Measurements from ENCODE around the gene AKT1S1.
A peak's percentile ranks its signal among the peaks of the same experiment; 100 is the strongest.

AKT1S1 gene

DNA sequence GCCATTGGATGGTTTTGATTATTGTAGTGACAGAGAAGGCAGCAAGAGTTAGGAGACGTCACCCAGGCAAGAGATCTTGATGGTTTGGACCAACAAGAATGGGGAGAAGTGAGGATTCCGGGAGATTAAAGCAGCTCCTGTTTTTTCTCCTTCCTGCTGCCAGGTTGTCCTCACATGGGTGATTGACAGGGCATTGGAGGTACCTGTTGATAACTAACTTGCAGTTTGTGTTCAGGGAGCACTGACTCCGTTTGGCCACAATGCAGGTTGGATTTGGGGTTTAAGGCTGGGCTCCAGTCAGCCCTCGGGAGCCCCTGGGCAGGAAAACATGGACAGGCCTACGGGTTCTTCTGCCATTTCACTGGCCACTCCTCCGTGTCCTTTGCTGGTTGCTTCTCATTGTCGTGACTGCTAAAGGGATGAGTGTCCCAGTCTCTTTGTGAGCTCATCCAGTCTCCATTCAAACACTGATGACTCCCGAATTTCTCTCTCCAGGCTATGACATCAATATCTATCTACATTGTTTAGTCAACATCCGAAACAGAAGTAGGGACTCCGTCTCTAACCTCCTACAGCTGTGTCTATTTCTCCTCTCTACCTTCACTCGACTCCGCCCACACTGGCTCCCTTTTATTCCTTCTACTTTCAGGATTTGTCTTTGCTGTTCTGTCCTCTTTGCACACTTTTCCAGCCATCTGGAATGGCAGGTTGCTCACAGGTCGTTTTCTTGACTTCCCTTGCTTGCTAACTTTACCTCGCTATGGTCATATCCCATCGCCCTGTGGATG is 27.5 kb downstream of the AKT1S1 start:
- TF ChIP-seq, protein P1, sequence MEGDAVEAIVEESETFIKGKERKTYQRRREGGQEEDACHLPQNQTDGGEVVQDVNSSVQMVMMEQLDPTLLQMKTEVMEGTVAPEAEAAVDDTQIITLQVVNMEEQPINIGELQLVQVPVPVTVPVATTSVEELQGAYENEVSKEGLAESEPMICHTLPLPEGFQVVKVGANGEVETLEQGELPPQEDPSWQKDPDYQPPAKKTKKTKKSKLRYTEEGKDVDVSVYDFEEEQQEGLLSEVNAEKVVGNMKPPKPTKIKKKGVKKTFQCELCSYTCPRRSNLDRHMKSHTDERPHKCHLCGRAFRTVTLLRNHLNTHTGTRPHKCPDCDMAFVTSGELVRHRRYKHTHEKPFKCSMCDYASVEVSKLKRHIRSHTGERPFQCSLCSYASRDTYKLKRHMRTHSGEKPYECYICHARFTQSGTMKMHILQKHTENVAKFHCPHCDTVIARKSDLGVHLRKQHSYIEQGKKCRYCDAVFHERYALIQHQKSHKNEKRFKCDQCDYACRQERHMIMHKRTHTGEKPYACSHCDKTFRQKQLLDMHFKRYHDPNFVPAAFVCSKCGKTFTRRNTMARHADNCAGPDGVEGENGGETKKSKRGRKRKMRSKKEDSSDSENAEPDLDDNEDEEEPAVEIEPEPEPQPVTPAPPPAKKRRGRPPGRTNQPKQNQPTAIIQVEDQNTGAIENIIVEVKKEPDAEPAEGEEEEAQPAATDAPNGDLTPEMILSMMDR (IDR thresholded peaks at IDR 0.05): no peak
- no peaks in the 10 kb centered on the region for H3K9me3 ChIP-seq (ENCODE audit: control insufficient read depth, low read length)
- H3K9ac ChIP-seq: no peak overlapping the region

DNA sequence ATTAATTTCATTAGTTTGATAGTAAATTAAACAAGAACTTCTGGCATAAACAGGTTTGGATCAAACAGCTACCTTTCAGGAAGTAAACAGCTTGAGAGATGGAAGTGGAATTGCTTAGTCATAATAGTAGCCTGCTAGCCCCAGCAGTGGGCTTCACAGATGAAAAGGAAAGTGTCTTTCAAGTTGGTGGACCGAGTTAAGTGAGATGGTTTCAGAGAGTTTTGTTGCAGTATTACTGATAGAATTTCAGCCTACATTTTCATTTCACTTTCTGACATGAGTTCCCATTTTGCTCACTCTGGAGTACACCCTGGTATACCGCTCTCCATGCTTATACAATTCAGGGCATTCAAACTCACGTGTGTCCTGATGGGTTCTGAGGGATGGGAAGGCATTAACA is 28.2 kb downstream of the AKT1S1 start:
- Histone ChIP-seq H3K4me2 (ENCODE audit: low read length) (no peak overlapping the region), H2AFZ (no peak overlapping the region), H3K27ac (no peak overlapping the region), H3K79me2 (peaks cover 10% of the 10 kb centered on the region), H3K4me3 (ENCODE audit: low read depth, low read length) (no peak overlapping the region), H3K9ac (no peak overlapping the region), H3K36me3 (ENCODE audit: control insufficient read depth, insufficient read depth, low read length) (no peaks in the 10 kb centered on the region), H3K27me3 (ENCODE audit: control insufficient read depth, insufficient read depth, low read length) (no peaks in the 10 kb centered on the region), H3K9me3 (ENCODE audit: control insufficient read depth, low read length) (no peaks in the 10 kb centered on the region), H3K4me1 (peaks cover 4% of the 10 kb centered on the region)
- TF ChIP-seq, protein P1 (IDR thresholded peaks at IDR 0.05): no peak

More for the DNA sequence above, 27.5 kb downstream of the AKT1S1 start:
- no peaks in the 10 kb centered on the region for H3K36me3 ChIP-seq (ENCODE audit: control insufficient read depth, insufficient read depth, low read length)
- H3K79me2 ChIP-seq: peaks cover 10% of the 10 kb centered on the region
- peaks cover 4% of the 10 kb centered on the region for H3K4me1 ChIP-seq
- H3K4me3 ChIP-seq (ENCODE audit: low read depth, low read length): peak overlapping the region; percentile 99
- H3K27me3 ChIP-seq (ENCODE audit: control insufficient read depth, insufficient read depth, low read length): no peaks in the 10 kb centered on the region
- peak overlapping the region; percentile 96 for H3K27ac ChIP-seq
- H3K4me2 ChIP-seq (ENCODE audit: low read length): peak overlapping the region; percentile 82
- H2AFZ ChIP-seq: no peak overlapping the region

DNA sequence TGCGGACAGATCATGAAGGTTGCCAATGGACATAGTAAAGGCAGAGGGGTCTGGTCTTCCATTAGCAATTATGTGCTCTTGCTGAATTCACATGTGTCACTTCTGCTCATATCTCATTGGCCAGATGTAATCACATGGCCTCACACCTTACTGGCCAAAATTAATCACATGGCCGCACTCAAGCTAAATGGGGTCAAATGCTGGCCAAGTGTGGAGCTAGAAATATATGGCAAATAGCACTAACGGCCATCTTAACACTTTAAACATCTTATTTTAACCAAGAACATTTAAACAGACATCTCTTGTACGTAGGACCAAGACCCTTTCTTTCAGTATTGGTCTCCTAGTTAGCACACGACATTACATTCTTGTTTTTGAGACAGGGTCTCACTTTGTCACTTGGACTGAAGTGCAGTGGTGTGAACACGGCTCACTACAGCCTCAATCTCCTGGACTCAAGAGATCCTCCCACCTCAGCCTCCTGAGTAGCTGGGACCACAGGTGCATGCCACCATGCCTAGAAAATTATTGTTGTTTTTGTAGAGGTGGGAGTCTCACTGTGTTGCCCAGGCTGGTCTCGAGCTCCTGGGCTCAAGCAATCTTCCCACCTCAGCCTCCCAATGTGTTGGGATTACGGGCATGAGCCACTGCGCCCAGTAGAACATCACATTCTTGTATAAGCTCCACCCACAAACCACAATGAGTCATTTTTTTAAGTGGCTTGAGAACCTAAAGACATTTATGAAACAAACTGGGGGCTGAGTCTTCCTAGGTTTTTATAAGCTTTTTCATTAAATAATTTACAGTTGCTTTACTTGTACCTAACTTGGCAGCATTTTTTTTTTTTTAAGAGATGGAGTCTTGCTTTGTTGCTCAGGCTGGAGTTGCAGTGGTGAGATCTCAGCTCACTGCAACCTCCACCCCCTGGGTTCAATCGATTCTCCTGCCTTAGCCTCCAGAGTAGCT is 29.1 kb downstream of the AKT1S1 start:
- no peaks in the 10 kb centered on the region for H3K9me3 ChIP-seq (ENCODE audit: control insufficient read depth, low read length)
- peaks cover 10% of the 10 kb centered on the region for H3K79me2 ChIP-seq
- H3K9ac ChIP-seq: no peak overlapping the region
- H3K27ac ChIP-seq: no peak overlapping the region
- peaks cover 4% of the 10 kb centered on the region for H3K4me1 ChIP-seq
- no peaks in the 10 kb centered on the region for H3K27me3 ChIP-seq (ENCODE audit: control insufficient read depth, insufficient read depth, low read length)
- H3K4me3 ChIP-seq (ENCODE audit: low read depth, low read length): no peak overlapping the region
- H3K4me2 ChIP-seq (ENCODE audit: low read length): no peak overlapping the region
- TF ChIP-seq, protein P1 (IDR thresholded peaks at IDR 0.05): no peak
- no peaks in the 10 kb centered on the region for H3K36me3 ChIP-seq (ENCODE audit: control insufficient read depth, insufficient read depth, low read length)
- H2AFZ ChIP-seq: no peak overlapping the region

DNA sequence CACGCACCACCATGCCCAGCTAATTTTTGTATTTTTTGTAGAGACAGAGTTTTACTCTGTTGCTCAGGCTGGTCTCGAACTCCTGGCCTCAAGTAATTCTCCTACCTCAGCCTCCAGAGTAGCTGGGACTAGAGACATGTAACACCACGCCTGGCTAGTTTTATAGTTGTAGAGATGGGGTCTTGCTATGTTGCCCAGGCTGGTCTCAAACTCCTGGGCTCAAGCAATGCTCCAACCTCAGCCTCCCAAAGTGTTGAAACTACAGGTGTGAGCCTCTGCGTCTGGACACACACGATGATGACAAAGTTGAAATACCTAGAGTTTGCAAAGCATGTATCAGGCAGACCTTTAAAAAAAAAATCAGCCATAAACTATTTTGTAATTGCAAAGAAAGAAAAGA is 30.7 kb downstream of the AKT1S1 start:
- no peaks in the 10 kb centered on the region for H3K9me3 ChIP-seq (ENCODE audit: control insufficient read depth, low read length)
- H3K27ac ChIP-seq: no peak overlapping the region
- no peaks in the 10 kb centered on the region for H3K27me3 ChIP-seq (ENCODE audit: control insufficient read depth, insufficient read depth, low read length)
- H3K79me2 ChIP-seq: no peaks in the 10 kb centered on the region
- TF ChIP-seq, protein P1 (IDR thresholded peaks at IDR 0.05): no peak
- H3K4me1 ChIP-seq: no peaks in the 10 kb centered on the region
- H3K4me3 ChIP-seq (ENCODE audit: low read depth, low read length): no peak overlapping the region
- H3K9ac ChIP-seq: no peak overlapping the region
- H3K36me3 ChIP-seq (ENCODE audit: control insufficient read depth, insufficient read depth, low read length): no peaks in the 10 kb centered on the region
- no peak overlapping the region for H2AFZ ChIP-seq
- H3K4me2 ChIP-seq (ENCODE audit: low read length): no peak overlapping the region
